Small intestine (tissue), 7 donors: ENCODE data around the gene NRXN3. TPM values are rescaled to one million over a fixed set of nuclear protein-coding genes. Genes with fewer than 3 reads are reported as not detected.
A peak's percentile ranks its signal among the peaks of the same experiment; 100 is the strongest.

Experiments
- DNase-seq, 2 donors: peaks; one replicate each; pipeline versions ENCODE4 v3.0.0 to v3.0.0-alpha.2; 2013
- FAIRE-seq: peaks from 2 replicates; lab custom pipeline; 2012; peaks lifted over from hg19 to GRCh38; lab: Jason Lieb, UNC
- H3K27ac ChIP-seq, 3 donors: one replicate each; pipeline ENCODE4 v1.5.1; 2013; ENCODE audit warnings: low read length in 2 of 3, mild to moderate bottlenecking in 2 of 3, control low read depth in 1 of 3, inconsistent platforms in 1 of 3, low read depth in 1 of 3, moderate library complexity in 1 of 3
- H3K27me3 ChIP-seq, 3 donors: one replicate each; pipeline ENCODE4 v1.6.1; 2013; ENCODE audit warnings: low read length in 3 of 3, inconsistent platforms in 1 of 3; ENCODE audit not compliant: control insufficient read depth in 3 of 3, insufficient read depth in 3 of 3
- H3K36me3 ChIP-seq, 3 donors: one replicate each; pipeline ENCODE4 v1.6.1; 2013; ENCODE audit warnings: low read length in 3 of 3, inconsistent platforms in 1 of 3, low read depth in 1 of 3, mild to moderate bottlenecking in 1 of 3, moderate library complexity in 1 of 3; ENCODE audit not compliant: control insufficient read depth in 3 of 3, insufficient read depth in 2 of 3
- H3K4me1 ChIP-seq, 3 donors: one replicate each; pipeline ENCODE4 v1.6.1; 2013; ENCODE audit warnings: low read length in 2 of 3, inconsistent platforms in 1 of 3, low read depth in 1 of 3, mild to moderate bottlenecking in 1 of 3, moderate library complexity in 1 of 3; ENCODE audit not compliant: control insufficient read depth in 3 of 3, insufficient read depth in 2 of 3
- H3K4me3 ChIP-seq, 3 donors: one replicate each; pipeline ENCODE4 v1.5.1; 2013; ENCODE audit warnings: low read length in 3 of 3, control low read depth in 1 of 3, inconsistent platforms in 1 of 3, low read depth in 1 of 3, mild to moderate bottlenecking in 1 of 3, moderate library complexity in 1 of 3
- H3K9me3 ChIP-seq, 2 donors: one replicate each; pipeline ENCODE4 v1.6.1; 2013; ENCODE audit warnings: low read depth in 1 of 2, low read length in 1 of 2; ENCODE audit not compliant: control insufficient read depth in 2 of 2, insufficient read depth in 1 of 2
- WGBS, 3 donors: extraction: QIAGEN DNeasy Blood & Tissue Kit; methylation state at CpG; one replicate each; pipeline ENCODE4 v1.1.7; 2013; 5-methylcytosine and 5-hydroxymethylcytosine counted together
- polyA plus RNA-seq, 4 donors: library from polyadenylated mRNA; stranded (reverse) in 3 of 4; unstranded in 1 of 4; fragments of 200-250 nt in 3 of 4; fragments of 120-200 nt in 1 of 4; gene quantifications; one replicate each; pipeline versions ENCODE4 v1.2.1 to v1.2.3, GENCODE V29; 2013
- donor health status: healthy with polysubstance abuse.
- donor health status: control.
- donor health status: control.
- donor health status: Bipolar disorder and iron deficiency.
- donor health status: healthy.

The NRXN3 gene
- polyA plus RNA-seq, 4 donors, result 2.3 TPM; not detected in 2

DNA sequence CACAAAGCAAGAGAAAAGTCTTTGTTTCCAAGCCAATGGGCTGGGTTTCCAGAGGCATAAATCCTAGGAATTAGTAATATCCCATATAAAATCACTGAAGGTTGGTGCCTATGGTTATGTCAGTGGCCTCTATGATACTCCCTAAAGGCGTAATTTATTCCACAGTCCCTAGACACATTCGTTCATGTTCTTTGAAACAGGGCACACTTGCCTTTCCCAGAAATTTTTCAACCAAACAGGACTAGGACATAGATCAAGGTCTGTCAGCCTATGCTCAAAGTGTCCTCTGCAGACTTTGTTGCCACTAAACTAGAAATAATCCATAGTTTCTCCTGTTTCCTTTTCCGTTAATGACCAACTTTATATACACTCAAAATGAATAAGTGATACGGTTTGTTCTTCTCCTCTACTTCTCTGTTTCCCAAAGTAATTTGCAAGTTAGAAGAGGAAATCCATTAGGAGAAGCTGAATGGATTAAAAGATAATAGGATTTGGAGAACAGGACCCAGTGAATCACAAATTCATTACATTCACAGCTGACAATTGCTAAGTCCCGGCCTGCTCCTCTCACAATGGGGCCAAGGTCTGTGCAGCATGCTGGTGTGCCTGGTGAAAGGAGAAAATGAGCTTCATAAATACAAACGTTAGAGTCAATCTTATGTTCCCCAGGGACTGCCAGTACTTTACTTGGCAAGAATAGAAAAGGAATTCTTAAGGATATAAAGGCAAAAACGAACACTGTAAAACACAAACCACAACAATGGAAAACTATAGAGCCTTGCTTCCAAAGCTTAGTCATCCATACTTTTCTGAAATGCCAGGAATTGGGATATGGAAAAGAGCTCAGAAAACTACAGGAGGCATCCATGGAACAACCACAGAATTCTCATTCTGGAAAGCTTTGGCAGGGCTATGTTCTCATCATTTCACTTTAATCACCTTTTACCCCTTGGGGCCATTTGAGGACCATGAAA lies 966.2 kb downstream of the NRXN3 start:
- no peak overlapping the region for H3K27ac ChIP-seq

DNA sequence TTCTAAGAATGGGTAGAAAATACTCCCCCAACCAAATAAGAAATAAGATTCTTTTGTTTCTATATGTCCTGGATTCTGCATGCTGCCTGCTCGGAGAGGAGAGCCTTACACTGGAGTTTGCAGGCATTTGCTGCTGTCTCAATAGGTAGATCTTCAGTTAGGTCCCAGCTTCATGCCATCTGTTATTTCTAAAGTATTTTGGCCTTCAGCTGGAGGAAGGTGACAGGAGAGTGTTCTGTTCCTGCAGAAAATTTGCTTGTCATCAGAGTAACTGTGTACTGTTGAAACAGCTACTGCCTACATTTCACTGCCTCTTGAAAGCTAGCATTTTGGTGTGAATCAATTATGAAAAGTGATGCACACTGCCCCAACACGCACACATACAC lies 966.9 kb downstream of the NRXN3 start:
- no peaks in the 10 kb centered on the region for H3K27me3 ChIP-seq
- no peaks in the 10 kb centered on the region for H3K4me1 ChIP-seq
- FAIRE-seq (no peak), DNase-seq (no peak)
- H3K9me3 ChIP-seq, result no peaks in the 10 kb centered on the region
- no peak overlapping the region for H3K27ac ChIP-seq
- 79 to 82% (median 80%) methylated on average over 2 of the region's 2 CpGs for WGBS, 3 donors
- H3K36me3 ChIP-seq, result no peaks in the 10 kb centered on the region
- no peak overlapping the region for H3K4me3 ChIP-seq

More for the DNA sequence above, 966.2 kb downstream of the NRXN3 start:
- DNase-seq (no peak), FAIRE-seq (no peak)
- H3K9me3 ChIP-seq, result peaks cover 0 to 2% of the 10 kb centered on the region in 2 donors
- no peak overlapping the region for H3K4me3 ChIP-seq
- no peaks in the 10 kb centered on the region for H3K36me3 ChIP-seq
- no peaks in the 10 kb centered on the region for H3K27me3 ChIP-seq
- H3K4me1 ChIP-seq, result no peaks in the 10 kb centered on the region
- 74 to 75% (median 74%) methylated on average over 7 of the region's 7 CpGs for WGBS, 3 donors

DNA sequence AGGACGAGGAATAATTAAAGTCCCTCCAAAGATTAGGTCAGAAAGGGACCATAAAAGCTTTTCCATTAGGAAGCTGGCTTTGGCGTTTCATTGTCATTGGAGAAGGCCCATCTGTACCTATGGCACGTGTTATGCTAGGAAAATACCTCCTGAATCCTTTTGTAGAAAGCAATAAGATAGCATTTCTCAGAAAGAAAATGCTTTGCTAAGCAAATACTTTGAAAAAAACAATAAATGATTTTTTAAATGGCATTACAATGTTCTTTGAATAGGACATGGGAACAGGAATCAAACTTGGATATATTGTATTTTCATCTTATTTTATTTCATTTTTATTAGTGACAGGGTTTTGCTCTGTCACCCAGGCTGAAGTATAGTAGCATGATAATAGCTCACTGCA lies 967.7 kb downstream of the NRXN3 start:
- no peaks in the 10 kb centered on the region for H3K36me3 ChIP-seq
- H3K27ac ChIP-seq, result no peak overlapping the region
- H3K27me3 ChIP-seq, result no peaks in the 10 kb centered on the region
- FAIRE-seq (no peak), DNase-seq (no peak)
- H3K9me3 ChIP-seq, result no peaks in the 10 kb centered on the region
- no peaks in the 10 kb centered on the region for H3K4me1 ChIP-seq
- no peak overlapping the region for H3K4me3 ChIP-seq
- WGBS, 3 donors, result 62 to 69% (median 65%) methylated on average over 3 of the region's 3 CpGs

DNA sequence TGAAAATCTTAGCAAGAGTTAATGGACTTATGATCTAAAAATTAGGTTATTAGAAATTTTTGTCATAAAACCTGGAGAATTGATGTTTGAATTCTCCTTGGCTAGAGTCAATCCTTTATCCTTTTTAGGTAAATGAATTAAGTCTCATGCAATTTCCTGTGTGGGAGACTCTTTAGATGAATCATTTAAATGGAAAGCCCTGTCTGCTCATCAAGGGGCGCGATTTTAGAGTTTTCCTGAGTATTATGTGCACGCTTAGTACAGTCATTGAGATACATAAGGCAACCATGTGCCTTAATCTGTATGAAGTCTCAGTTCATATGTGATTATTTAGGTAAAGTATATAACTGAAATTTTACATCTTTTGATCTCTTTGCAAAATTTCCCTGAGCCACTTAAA lies 974.7 kb downstream of the NRXN3 start:
- H3K36me3 ChIP-seq, result no peaks in the 10 kb centered on the region
- DNase-seq (no peak), FAIRE-seq (no peak)
- no peak overlapping the region for H3K4me3 ChIP-seq
- H3K27me3 ChIP-seq, result no peaks in the 10 kb centered on the region
- 89 to 92% (median 90%) methylated on average over 3 of the region's 3 CpGs for WGBS, 3 donors
- no peak overlapping the region for H3K27ac ChIP-seq
- H3K9me3 ChIP-seq, result no peaks in the 10 kb centered on the region
- no peaks in the 10 kb centered on the region for H3K4me1 ChIP-seq

DNA sequence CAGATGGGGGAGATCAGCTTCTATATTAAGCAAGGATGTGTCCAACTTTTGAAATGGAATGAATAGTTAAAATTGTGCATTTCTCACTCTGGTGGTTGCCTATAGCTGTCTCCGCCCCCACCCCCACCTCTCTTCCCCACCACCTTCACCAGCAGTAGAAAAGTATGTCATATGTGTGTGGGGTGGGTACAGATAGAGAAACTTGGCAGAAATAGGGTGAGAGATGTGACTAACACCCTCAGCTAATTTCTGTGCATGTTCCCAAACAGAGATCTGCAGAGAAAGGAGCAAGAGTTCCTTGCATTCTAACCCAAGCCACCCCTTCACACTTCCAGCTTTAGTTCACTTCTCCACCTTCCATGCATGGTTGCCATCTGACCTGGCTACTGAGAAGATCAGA lies 980.1 kb downstream of the NRXN3 start:
- FAIRE-seq, result no peak
- Histone ChIP-seq H3K9me3 (no peaks in the 10 kb centered on the region), H3K4me3 (no peak overlapping the region), H3K27ac (no peak overlapping the region), H3K4me1 (no peaks in the 10 kb centered on the region), H3K36me3 (no peaks in the 10 kb centered on the region), H3K27me3 (no peaks in the 10 kb centered on the region)
- DNase-seq, result no peak
- WGBS, 3 donors, result 79 to 93% (median 80%) methylated on average over 1 of the region's 1 CpG

DNA sequence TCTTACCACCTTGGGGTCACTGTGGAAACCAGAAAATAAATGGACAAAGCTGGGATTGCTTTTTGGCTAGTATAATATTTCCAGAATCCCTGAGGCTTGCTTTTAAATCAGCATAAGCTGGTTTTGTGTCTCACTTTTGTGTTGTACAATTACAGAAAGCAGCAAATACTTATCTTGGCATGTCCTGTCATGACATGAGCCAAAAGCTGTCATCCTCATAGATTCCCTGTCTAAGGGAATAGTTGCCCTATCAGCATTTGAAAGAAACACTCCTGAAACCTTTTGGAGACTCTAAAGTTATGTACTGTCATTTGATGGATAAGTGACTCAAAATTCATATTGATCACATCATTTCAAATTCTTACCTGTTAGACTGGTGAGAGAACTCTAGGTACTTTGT lies 987.2 kb downstream of the NRXN3 start:
- DNase-seq (no peak), FAIRE-seq (no peak)
- H3K27me3 ChIP-seq, result no peaks in the 10 kb centered on the region
- no peak overlapping the region for H3K4me3 ChIP-seq
- no peak overlapping the region for H3K27ac ChIP-seq
- H3K4me1 ChIP-seq, result no peaks in the 10 kb centered on the region
- no peaks in the 10 kb centered on the region for H3K36me3 ChIP-seq
- H3K9me3 ChIP-seq, result no peaks in the 10 kb centered on the region

DNA sequence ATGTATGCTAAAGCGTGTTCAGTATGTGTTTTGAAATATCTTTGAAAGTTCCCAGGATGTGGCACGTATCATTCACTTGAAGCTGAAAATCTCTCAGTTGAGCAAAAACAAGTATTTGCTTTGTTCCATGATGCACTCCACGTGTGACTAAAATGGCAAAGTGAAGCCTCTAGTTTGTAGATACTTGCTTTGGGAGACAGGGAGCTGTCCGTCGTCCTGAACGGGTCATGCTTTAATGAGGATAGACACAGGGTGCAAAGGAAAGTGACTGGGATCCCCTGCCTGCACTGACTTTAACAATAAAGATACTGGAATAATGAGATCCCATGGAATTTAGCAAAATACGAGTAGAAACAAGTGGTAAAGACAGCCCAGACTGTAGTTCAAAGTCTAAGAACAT lies 991.4 kb downstream of the NRXN3 start:
- Histone ChIP-seq H3K27ac (no peak overlapping the region), H3K9me3 (no peaks in the 10 kb centered on the region), H3K4me3 (no peak overlapping the region), H3K36me3 (no peaks in the 10 kb centered on the region), H3K27me3 (no peaks in the 10 kb centered on the region), H3K4me1 (no peaks in the 10 kb centered on the region)
- peak in 1 of 2 donors; percentile 45 for DNase-seq
- WGBS, 3 donors, result 26 to 35% (median 30%) methylated on average over 7 of the region's 7 CpGs
- no peak for FAIRE-seq

DNA sequence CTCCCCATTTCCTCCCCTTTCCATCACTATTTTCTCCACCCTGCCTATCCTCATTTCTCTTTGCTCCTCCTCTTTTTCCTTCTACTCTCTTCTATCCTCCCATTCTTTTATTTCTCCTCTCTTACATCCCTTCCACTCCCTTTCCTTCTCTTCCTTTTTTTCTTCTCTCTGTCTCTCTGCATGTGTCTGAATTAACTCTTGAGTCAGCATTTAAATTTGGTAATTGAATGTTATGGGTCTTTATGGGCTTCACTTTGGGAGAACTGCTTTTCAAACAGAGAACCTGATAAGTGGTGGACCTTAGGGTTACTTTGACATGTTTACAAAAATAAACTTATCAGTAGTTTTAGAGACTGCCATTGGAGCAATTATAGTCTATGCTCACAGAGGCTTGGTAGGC lies 992.7 kb downstream of the NRXN3 start:
- Histone ChIP-seq H3K4me3 (no peak overlapping the region), H3K27ac (no peak overlapping the region), H3K9me3 (no peaks in the 10 kb centered on the region), H3K27me3 (no peaks in the 10 kb centered on the region), H3K36me3 (no peaks in the 10 kb centered on the region), H3K4me1 (no peaks in the 10 kb centered on the region)
- FAIRE-seq, result no peak
- DNase-seq, result no peak
